ENCODE results near the gene TRIM17. TPM values are rescaled to one million over a fixed set of nuclear protein-coding genes. Genes with fewer than 3 reads are reported as not detected.

TRIM17 gene
- total RNA-seq, 4 donors from 2014 or later, result not detected

- Histone ChIP-seq H3K36me3 (peaks cover 0 to 10% (median 0%) of the 10 kb centered on the region in 4 donors), H3K9me3 (no peaks in the 10 kb centered on the region), H3K27me3 (no peaks in the 10 kb centered on the region), H3K4me3 (no peak overlapping the region), H3K27ac (replicated peaks in 1 of 4) (peak overlapping the region in 2 of 4 donors; percentile 54 to 80), H3K4me1 (peaks cover 37 to 50% (median 39%) of the 10 kb centered on the region in 4 donors)
- 82% methylated on average over 9 of the region's 31 CpGs for WGBS
- DNase-seq (ENCODE audit: extremely low spot score), result no peak
- TF ChIP-seq POLR2A (IDR thresholded peaks at IDR 0.05; ENCODE audit: low read depth), result no peak
- TF ChIP-seq POLR2AphosphoS5 (IDR thresholded peaks at IDR 0.05), result no peak
- no peak for TF ChIP-seq CTCF (IDR thresholded peaks at IDR 0.05)
- TF ChIP-seq EP300 (IDR thresholded peaks at IDR 0.05), result no peak
- intact Hi-C loops (cut with DNase I), result no loop called here
Measured at GRCh38 chr1:228376651-228377631, 39.7 kb downstream of the TRIM17 start.

GRCh38 chr1:228376262-228376628 is 40.4 kb downstream of the TRIM17 start:
- peaks cover 37 to 50% (median 41%) of the 10 kb centered on the region in 4 donors for H3K4me1 ChIP-seq
- H3K4me3 ChIP-seq, result no peak overlapping the region
- no peaks in the 10 kb centered on the region for H3K27me3 ChIP-seq
- intact Hi-C loops (cut with DNase I), result no loop called here
- no peak for DNase-seq (ENCODE audit: extremely low spot score)
- H3K9me3 ChIP-seq, result no peaks in the 10 kb centered on the region
- TF ChIP-seq POLR2A (IDR thresholded peaks at IDR 0.05; ENCODE audit: low read depth), result no peak
- WGBS, result 80% methylated on average over 1 of the region's 3 CpGs
- H3K36me3 ChIP-seq, result peaks cover 0 to 10% (median 0%) of the 10 kb centered on the region in 4 donors
- peak overlapping the region in 3 of 4 donors; percentile 73 to 80 (median 78) for H3K27ac ChIP-seq (replicated peaks in 1 of 4)

- H3K27ac ChIP-seq (replicated peaks in 1 of 4), result peak overlapping the region; percentile 73 to 80 (median 78)
- H3K9me3 ChIP-seq, result no peaks in the 10 kb centered on the region
- H3K36me3 ChIP-seq, result peaks cover 0 to 10% (median 0%) of the 10 kb centered on the region in 4 donors
- intact Hi-C loops (cut with DNase I), result no loop called here
- 94% methylated on average over 14 of the region's 22 CpGs for WGBS
- no peak overlapping the region for H3K4me3 ChIP-seq
- DNase-seq (ENCODE audit: extremely low spot score), result no peak
- peaks cover 37 to 50% (median 41%) of the 10 kb centered on the region in 4 donors for H3K4me1 ChIP-seq
- TF ChIP-seq CTCF (IDR thresholded peaks at IDR 0.05), result no peak
- H3K27me3 ChIP-seq, result no peaks in the 10 kb centered on the region
Measured at GRCh38 chr1:228375578-228376261, 40.9 kb downstream of the TRIM17 start.

- Histone ChIP-seq H3K27ac (replicated peaks in 1 of 4) (peak overlapping the region; percentile 73 to 80 (median 78)), H3K36me3 (peaks cover 0 to 10% (median 0%) of the 10 kb centered on the region in 4 donors), H3K9me3 (no peaks in the 10 kb centered on the region), H3K4me1 (peaks cover 37 to 50% (median 42%) of the 10 kb centered on the region in 4 donors), H3K27me3 (no peaks in the 10 kb centered on the region), H3K4me3 (no peak overlapping the region)
- intact Hi-C loops (cut with DNase I), result no loop called here
- DNase-seq (ENCODE audit: extremely low spot score), result no peak
- TF ChIP-seq POLR2AphosphoS5 (IDR thresholded peaks at IDR 0.05) (peak; percentile 55 to 88), POLR2A (IDR thresholded peaks at IDR 0.05; ENCODE audit: low read depth) (no peak)
- WGBS, result 55% methylated on average over 14 of the region's 25 CpGs
Measured at GRCh38 chr1:228374711-228375577, 41.7 kb downstream of the TRIM17 start.

- H3K36me3 ChIP-seq, result peaks cover 0 to 10% (median 0%) of the 10 kb centered on the region in 4 donors
- peaks cover 29 to 42% (median 36%) of the 10 kb centered on the region in 4 donors for H3K4me1 ChIP-seq
- H3K9me3 ChIP-seq, result no peaks in the 10 kb centered on the region
- DNase-seq (ENCODE audit: extremely low spot score), result no peak
- WGBS, result 88% methylated on average over 12 of the region's 14 CpGs
- H3K27ac ChIP-seq (replicated peaks in 1 of 4), result peak overlapping the region; percentile 42 to 80 (median 70)
- H3K4me3 ChIP-seq, result no peak overlapping the region
- H3K27me3 ChIP-seq, result peaks cover 0 to under 1% (median 0%) of the 10 kb centered on the region in 4 donors
- intact Hi-C loops (cut with DNase I), result no loop called here
- no peak for TF ChIP-seq POLR2A (IDR thresholded peaks at IDR 0.05; ENCODE audit: low read depth)
Measured at GRCh38 chr1:228373681-228374571, 42.7 kb downstream of the TRIM17 start.
